Fibroblast of pulmonary artery (primary cell): ENCODE data around the gene HBS1L.

Experiments used
- DNase-seq: peaks from one replicate; pipeline ENCODE4 v3.0.0-alpha.2; 2010; ENCODE audit warnings: low read depth
- H3K4me3 ChIP-seq: replicated peaks from 2 replicates; pipeline ENCODE4 v1.5.1; 2011; ENCODE audit warnings: low read depth, mild to moderate bottlenecking, control low read depth, low read length, moderate library complexity
- TF ChIP-seq, protein P1 (sequence below): IDR thresholded peaks from 2 replicates; pipeline ENCODE4 v1.5.1; 2011; ENCODE audit warnings: mild to moderate bottlenecking, control low read depth, low read length, inconsistent platforms; ENCODE audit errors: missing control alignments

Gene HBS1L

DNA sequence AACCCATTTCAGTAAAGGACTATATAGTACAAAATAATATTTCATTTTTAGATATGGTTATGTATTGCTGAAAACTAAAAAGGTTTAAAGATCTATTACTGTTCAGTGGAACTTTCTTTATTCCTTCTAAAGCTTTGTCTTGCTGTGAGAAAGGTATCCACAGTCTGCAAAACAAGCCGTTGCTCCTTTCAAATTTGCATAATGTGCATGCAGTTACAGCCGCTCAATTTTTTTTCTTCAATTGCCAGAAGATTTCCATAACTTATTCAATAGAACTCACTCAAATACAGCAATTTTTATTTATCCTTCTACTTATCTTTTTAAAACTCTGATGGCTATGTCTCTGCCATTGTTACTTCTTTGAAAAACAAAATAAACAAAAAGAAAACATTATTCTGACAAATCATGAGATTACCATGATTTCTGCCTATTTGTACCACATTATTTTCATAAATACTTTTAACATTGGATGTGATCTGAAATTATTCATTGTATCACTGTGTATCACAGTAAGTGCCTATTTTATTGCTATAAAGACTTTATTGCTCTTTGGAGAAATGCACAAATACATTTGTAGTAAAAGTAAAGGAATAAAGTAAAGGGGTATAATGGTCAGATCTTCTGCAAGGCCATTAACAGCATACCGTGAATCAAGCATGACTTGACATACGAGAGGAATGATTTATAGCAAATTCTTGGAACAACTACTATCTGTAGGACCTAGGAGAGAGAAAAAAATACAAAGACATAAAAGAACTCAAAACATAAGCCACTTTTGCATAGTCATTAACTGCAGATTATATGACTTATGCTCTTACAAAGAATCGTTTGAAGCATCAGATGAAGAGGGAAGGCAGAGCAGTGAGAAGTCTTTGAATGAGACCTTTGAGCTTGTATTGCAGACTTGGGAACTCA lies 29.6 kb upstream of the HBS1L start:
- TF ChIP-seq, protein P1, sequence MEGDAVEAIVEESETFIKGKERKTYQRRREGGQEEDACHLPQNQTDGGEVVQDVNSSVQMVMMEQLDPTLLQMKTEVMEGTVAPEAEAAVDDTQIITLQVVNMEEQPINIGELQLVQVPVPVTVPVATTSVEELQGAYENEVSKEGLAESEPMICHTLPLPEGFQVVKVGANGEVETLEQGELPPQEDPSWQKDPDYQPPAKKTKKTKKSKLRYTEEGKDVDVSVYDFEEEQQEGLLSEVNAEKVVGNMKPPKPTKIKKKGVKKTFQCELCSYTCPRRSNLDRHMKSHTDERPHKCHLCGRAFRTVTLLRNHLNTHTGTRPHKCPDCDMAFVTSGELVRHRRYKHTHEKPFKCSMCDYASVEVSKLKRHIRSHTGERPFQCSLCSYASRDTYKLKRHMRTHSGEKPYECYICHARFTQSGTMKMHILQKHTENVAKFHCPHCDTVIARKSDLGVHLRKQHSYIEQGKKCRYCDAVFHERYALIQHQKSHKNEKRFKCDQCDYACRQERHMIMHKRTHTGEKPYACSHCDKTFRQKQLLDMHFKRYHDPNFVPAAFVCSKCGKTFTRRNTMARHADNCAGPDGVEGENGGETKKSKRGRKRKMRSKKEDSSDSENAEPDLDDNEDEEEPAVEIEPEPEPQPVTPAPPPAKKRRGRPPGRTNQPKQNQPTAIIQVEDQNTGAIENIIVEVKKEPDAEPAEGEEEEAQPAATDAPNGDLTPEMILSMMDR, result no peak

DNA sequence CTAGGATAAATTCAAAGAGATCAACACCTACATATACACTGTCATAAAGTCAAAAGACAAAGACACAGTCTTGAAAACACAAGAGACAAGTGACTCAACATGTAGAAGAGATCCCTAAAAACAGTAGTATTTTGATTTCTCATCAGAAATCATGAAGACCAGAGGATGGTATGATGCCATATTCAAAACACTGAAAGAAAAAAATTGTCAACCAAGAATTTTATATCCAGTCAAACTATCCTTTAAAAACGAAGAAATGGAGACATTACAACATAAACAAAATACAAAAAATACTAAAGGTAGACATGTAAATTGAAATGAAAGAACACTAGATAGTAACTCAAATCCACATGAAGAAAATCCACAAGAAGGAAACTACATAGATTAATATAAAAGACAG lies 27.3 kb upstream of the HBS1L start:
- no peak for DNase-seq
- TF ChIP-seq, protein P1, result no peak
- no peak overlapping the region for H3K4me3 ChIP-seq

More for the DNA sequence above, 29.6 kb upstream of the HBS1L start:
- DNase-seq, result no peak
- H3K4me3 ChIP-seq, result no peak overlapping the region

DNA sequence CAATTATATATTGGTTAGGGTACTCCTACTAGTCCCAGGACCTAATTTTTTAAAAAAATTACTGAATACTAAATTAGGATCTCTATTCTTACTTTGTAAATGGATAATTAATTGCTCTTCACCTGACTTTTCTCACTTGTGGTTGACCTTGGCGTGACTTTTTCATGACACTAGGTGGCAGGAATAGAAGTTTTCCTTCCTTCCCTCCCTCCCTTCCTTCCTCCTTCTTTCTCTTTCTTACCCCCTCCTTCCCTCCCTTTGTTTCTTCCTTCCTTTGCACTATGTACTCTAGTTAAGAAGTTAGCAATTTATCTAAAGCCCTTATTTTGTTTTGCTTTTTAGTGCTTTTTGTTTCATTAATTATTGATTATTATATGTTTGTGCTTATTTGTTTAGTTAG lies 20.4 kb upstream of the HBS1L start:
- DNase-seq, result no peak
- H3K4me3 ChIP-seq, result no peak overlapping the region
- TF ChIP-seq, protein P1, result no peak

DNA sequence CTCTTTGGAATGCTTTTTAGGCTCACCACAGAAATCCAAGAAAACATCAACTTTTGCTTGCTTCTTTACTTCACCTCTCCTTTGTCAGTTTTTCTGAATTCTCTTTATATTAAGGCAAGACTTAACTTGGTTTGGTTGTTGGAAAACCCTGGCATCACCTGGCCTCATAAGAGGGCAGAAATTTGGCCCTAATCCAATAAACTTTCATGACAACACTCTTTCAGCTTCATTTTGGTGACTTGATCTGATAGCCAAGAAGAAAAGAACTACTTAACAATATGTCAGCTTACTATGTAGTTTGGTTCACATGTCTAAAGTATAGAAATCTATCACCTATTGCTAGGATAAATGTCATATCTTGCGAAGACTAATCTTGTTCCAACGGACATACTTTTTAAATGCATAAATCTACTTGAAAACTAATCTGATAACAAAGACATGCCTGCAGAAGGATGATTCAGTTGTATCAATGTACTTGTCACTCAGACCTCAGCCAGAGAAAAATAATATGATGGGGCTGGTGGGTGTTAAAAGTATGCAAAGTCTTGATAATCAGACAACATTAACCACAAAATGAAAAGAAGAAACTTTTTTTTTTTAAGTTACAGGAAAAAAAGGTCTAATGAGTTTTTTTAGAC lies 19.3 kb upstream of the HBS1L start:
- no peak overlapping the region for H3K4me3 ChIP-seq
- TF ChIP-seq, protein P1, result no peak
- no peak for DNase-seq

DNA sequence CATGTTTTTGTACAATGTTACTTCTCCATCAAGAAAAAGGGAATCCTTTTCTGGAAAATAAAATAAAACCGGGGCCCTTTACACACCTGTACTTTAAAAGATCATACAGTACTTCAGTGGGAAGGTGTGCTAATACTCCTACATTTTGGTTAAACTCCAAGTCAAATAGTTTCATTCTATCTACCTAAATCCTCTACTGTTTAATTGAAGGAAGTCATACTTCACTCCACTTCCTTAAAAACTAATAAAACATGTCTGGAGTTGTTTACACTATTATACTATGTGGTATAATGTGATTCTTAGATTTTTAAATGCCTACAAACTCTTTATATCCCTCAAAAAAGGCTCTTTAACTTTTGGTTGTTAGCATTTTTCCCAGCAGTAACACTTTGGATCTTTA lies 18.6 kb upstream of the HBS1L start:
- TF ChIP-seq, protein P1, result no peak
- H3K4me3 ChIP-seq, result no peak overlapping the region
- DNase-seq, result no peak

DNA sequence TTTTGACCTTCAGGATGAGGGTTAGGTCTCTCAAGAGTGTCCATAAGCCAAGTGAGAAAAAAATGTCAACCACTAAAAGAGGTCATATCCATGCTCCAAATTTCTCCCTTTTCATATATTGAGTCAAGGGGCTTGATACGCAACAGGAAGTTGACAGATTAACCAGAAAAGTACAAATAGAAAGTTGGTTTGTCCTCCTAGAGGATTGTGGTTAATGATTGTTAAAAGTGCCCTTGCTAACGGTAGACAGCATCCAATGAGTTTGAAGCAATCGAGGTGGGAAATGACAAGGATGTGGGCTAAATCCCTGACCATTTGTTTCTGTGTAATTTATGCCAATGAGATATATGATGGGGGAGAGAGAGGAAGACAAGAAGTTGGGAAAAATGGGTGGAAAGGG lies 18.1 kb upstream of the HBS1L start:
- TF ChIP-seq, protein P1, result no peak
- DNase-seq, result no peak
- no peak overlapping the region for H3K4me3 ChIP-seq
